SIG-M5 treated with dmso at 0.1 percent for 504 hours (cell line): Measurements from ENCODE around the gene DONSON.
"Not testable (repeated sequence)": the region's sequence is repeated elsewhere in the genome, so short reads cannot be mapped to it uniquely, and the experiment has no call there.

Experiments used
- DNase-seq: peaks from one replicate; lab custom pipeline; 2025; ENCODE audit not compliant: unreplicated experiment; lab: John Stamatoyannopoulos, UW

Gene DONSON

GRCh38 chr21:33588485-33589335 lies at the start of gene DONSON:
DONSON (minus strand) TSS chr21:33588684; CDS start chr21:33588641, 43 bp downstream.
- peak; percentile 71 for DNase-seq

GRCh38 chr21:33634254-33634653 lies 45.8 kb upstream of the DONSON start:
- DNase-seq: no peak

DNA sequence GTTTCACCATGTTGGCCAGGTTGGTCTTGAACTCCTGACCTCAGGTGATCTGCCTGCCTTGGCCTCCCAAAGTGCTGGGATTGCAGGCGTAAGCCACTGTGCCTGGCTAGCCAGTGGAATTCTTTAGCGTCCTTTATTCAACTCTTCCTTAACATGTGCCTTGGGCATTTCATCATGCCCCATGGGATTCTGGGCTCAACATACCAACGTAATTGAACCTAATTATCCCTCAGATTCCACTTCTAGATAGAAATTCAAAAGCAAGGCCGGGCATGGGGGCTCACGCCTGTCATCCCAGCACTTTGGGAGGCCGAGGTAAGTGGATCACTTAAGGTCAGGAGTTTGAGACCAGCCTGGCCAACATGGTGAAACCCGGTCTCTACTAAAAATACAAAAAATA lies 37.7 kb upstream of the DONSON start:
- DNase-seq: not testable (repeated sequence)

DNA sequence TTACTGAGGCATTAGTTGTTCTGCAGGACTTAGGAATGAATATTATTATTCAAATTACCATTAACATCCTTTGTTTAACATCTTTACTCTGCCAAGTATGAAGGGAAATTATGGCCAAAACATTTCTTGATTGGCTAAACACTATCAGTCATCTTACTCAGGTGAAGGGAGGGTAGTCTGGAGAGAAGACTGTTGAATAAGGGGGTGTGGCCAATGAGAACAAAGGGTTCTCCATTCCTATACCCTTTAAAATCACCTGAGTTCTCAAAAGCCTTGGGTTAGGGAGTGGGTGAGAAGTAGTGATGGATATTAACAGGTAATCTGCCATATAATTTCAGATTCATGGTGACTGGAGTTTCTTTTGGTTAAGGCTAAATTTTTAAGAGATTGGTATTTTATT lies 33.8 kb upstream of the DONSON start:
- DNase-seq: no peak

DNA sequence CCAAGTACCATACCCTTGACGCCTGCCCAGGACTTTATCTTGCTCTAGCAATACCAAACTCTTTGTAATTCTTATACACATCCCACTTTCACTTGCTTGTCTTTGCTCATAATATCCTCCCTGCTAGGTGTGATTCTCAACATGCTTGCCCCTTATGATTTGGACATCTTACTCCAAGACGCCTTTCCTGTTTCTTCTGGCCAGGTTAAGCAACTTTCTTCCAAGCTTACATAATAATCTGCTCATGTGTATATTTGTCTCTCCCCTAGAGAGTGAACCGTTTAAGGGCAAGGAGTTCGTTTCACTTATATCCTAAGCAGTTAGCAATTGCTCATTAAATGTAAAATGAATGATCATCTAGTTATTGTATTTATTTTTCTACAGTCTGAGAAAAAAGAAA lies 31.2 kb upstream of the DONSON start:
- peak; percentile 79 for DNase-seq

- DNase-seq: no peak
Measured at GRCh38 chr21:33618407-33618806, 29.9 kb upstream of the DONSON start.

- not testable (repeated sequence) for DNase-seq
Measured at GRCh38 chr21:33617565-33617964, 29.1 kb upstream of the DONSON start.

DNA sequence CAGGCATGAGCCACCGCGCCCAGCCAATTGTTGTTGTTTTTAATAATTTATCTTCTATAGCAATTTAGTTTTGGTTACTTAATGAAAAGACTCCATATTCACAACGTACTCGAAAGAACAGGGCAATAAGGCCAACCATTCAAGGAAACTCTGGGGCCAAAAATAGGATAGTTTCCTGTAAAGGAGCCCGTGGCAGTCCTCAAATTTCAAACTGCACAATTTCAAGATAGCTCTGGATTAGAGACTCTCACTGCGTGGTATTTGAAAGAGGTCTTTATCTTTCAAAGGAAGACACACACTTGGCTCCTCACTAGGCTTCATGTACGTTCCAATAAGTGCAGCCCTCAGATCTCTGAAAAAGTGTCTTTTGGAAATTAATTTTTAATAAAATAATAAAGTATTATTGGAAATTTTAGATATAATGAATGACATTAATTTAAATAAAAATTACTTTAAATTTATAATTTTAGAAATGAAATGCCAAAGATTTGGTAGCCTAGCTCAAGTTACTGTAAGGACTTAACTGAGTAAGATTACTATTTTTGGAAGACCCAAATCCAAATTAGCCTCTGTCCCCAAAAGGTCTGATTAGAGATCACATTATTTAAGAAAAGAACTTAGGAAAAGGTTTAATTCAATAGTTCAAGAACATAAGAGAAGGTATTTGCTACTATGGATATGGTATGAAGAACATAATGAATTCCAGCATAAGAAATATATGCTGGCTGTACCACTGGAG lies 22.7 kb upstream of the DONSON start:
- no peak for DNase-seq

GRCh38 chr21:33608559-33608958 lies 20.1 kb upstream of the DONSON start:
- DNase-seq: no peak

- no peak for DNase-seq
Measured at GRCh38 chr21:33598051-33598450, 9.6 kb upstream of the DONSON start.

DNA sequence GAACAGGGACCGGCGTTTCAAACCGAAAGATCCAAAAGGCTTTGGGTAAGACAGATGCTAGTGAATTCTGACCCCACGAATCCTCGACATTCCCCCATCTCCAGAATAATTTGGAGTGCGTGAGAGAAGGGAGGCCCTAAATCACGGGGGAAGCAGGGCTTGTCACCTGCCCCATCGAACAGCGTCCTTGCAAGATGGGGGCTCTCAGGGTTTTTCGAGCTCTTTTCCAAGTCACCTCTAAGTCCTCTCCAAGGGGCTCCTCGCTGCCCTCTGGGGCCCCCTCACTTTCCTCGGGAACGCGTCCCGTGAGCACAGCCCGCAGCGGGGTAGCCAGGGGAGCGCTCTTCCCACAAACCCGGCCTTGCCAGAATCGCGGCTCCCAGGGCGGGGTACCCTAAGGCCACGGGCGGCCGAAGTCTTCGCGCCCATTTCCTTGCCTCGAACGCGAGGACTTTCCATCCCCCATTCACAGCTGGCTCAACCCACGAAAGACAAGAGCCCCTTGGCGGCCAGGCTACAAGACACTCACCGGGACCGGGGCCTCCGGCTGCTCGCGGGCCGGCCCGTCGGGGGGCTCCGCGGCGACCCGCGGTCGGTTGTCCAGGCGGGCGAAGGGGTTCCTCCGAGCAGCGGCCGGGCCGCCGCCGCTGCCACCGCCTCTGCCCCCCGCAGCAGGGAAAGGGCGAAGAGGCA lies 546 bp downstream of the DONSON start:
- DNase-seq: peak; percentile 15

DNA sequence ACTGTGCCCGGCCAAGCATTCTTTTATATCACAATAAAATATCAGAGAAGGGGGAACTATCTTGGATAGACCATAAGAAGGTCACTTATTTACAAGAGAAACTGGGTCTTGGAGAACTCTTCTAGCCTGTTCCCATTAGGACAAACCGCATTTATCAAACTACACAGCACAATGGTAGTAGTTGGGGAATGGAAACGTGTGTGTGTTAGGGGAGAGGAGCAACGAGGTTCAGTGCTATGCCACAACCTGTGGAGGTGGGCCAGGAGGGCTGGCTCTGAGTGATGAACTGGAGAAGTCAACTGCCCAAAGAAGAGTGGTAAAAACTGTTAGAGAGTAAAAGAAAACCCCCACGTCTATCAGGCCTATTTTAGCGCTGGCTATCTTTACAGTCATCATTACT lies 1.6 kb downstream of the DONSON start:
- no peak for DNase-seq

GRCh38 chr21:33584455-33584854 lies 4.0 kb downstream of the DONSON start:
- no peak for DNase-seq

GRCh38 chr21:33578959-33579542 lies 9.4 kb downstream of the DONSON start:
- no peak for DNase-seq

DNA sequence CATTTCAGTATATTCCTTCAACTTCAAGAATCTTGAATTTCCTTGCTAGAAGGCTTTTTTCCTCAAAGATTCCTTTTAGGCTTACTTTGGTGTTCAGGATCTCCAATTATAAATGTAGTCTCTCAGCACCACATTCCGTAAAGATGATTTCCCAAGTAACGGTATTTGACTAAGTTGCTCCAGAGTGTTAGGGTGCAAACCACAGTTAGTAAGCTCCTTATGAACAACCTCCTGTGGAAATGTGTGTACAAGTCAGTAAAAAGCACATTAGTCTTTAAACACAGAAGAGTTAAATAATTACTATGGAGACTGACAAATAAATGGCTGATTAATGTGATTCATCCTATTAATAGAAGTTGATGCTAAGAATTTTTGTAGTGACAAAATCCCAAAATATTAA lies 10.3 kb downstream of the DONSON start:
- DNase-seq: no peak

GRCh38 chr21:33576741-33577141 lies 11.7 kb downstream of the DONSON start:
- DNase-seq: not testable (repeated sequence)

- no peak for DNase-seq
Measured at GRCh38 chr21:33572350-33572749, 16.1 kb downstream of the DONSON start.

GRCh38 chr21:33569991-33570390 lies 18.5 kb downstream of the DONSON start:
- no peak for DNase-seq

DNA sequence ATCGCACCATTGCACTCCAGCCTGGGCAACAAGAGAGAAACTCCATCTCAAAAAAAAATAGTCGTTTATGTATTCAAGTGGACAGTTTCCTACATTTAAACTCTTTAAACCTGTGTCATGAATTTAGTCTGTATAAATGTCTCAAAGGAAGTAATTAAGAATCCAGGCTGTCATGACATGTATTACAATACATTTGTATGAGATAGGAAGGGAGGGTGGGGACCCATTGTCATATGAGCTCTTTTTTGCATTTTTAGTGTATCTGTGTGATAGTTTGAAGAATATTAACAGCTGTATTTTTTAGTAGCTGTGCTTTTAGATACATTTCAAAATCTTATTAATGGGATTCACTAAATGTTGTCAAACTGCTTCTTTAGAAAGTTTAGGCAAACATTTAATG lies 20.0 kb downstream of the DONSON start:
- DNase-seq: no peak

DNA sequence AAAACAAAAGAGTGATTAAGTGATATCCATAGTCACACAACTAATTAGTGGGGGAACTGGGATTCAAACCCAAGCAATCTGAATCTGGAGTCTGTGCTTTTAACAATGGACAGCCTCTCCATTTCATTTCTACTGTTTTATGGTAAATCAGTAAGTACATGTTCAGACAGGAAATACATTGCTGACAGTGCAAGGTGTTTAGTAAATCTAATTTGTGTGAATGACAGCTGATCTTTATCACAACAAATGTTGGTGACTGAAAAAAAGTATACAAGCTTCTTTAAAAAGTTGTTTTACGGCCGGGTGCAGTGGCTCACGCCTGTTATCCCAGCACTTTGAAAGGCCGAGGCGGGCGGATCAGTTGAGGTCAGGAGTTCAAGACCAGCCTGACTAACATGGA lies 20.6 kb downstream of the DONSON start:
- DNase-seq: no peak

DNA sequence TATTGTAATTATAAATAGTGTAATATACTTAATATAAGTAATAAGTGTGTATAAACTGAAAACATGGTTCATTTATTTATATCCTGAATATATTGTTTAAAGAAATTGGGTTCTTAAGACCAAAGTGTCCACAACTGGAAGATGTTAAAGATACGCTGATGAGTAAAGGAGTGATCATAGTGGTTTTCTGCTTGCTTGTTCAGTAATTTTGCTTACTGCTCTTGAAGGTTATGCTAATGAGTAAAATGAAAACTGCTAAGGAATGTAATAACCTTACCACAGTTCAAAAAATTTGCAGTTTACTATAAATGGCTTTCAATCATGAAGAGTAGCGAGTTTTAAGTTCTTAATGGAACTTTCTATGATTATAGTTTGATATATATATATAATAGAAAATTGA lies 22.0 kb downstream of the DONSON start:
- no peak for DNase-seq
